ENCODE data around the gene MSTN. TPM values are rescaled to one million over a fixed set of nuclear protein-coding genes. Genes with fewer than 3 reads are reported as not detected.

Gene MSTN
- total RNA-seq (2022; extraction: Qiagen RNA extraction): 0.02 TPM in 1 of 5 replicates, not detected in the others

DNA sequence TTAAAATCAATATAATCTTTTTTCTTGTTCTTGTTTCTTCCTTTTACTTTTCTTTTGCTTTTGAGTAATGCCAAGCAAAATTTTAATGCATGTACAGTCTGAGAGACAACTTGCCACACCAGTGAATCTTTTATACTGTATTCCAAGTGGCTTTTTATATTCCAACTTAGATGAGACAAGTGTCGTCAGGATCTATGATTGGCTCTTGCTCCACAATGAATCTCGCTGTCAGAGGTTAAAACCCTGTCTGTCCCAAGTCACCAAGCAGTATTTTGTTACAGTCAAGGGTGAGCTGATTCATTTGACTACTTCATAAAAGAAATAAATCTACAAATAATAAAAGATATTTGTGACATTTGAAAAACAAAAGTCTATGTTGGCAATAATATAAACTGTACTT is at the start of gene MSTN:
Gene MSTN (minus strand): TSS at position 129 of the 400 bp plus-strand sequence. CDS start 133 bp downstream, outside the sequence.

